Coronary artery (tissue), 2 donors: Measurements from ENCODE around the gene ARHGAP22.
A peak's percentile ranks its signal among the peaks of the same experiment; 100 is the strongest.
"Not testable (repeated sequence)": the region's sequence is repeated elsewhere in the genome, so short reads cannot be mapped to it uniquely, and the experiment has no call there.

Experiments used
- DNase-seq: peaks from one replicate; pipeline ENCODE4 v3.0.0-alpha.2; 2017; ENCODE audit warnings: low spot score
- H3K27ac ChIP-seq, 2 donors: fragments of 200-600 bp; sonication (generic); one replicate each; pipeline ENCODE4 v1.5.1; 2016 to 2019
- H3K4me3 ChIP-seq: fragments of 200-600 bp; sonication (generic); 2 replicates; pipeline ENCODE4 v1.5.1; 2016; ENCODE audit warnings: mild to moderate bottlenecking, moderate library complexity
- CTCF ChIP-seq: fragments of 200-600 bp; sonication (generic); IDR thresholded peaks from one replicate; pipeline ENCODE4 v1.5.1; 2019; ENCODE audit warnings: antibody characterized with exemption

The ARHGAP22 gene

GRCh38 chr10:48649349-48649944 is 44.6 kb upstream of the ARHGAP22 start:
- TF ChIP-seq CTCF = no peak

GRCh38 chr10:48648172-48648942 is 43.5 kb upstream of the ARHGAP22 start:
- no peak for TF ChIP-seq CTCF
- DNase-seq = no peak
- Histone ChIP-seq H3K27ac (no peak overlapping the region), H3K4me3 (no peak overlapping the region)

More at GRCh38 chr10:48649349-48649944, 44.6 kb upstream of the ARHGAP22 start:
- H3K4me3 ChIP-seq = no peak overlapping the region
- DNase-seq = no peak
- no peak overlapping the region for H3K27ac ChIP-seq

DNA sequence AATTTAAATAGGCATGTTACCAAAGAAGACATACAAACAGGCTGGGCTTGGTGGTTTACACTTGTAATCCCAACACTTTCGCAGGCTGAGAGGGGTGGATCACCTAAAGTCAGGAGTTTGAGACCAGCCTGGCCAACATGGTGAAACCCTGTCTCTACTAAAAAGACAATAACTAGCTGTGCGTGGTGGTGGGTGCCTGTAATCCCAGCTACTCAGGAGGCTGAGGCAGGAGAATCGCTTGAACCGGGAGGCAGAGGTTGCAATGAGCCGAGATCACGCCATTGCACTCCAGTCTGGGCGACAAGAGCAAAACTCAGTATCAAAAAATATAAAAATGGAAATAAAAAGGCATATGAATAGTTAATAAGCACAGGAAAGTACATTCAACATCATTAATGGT is 42.2 kb upstream of the ARHGAP22 start:
- H3K27ac ChIP-seq, H3K4me3 ChIP-seq, DNase-seq: not testable (repeated sequence)

- no peak for DNase-seq
These were observed 40.7 kb upstream of the ARHGAP22 start for GRCh38 chr10:48645600-48645999.

DNA sequence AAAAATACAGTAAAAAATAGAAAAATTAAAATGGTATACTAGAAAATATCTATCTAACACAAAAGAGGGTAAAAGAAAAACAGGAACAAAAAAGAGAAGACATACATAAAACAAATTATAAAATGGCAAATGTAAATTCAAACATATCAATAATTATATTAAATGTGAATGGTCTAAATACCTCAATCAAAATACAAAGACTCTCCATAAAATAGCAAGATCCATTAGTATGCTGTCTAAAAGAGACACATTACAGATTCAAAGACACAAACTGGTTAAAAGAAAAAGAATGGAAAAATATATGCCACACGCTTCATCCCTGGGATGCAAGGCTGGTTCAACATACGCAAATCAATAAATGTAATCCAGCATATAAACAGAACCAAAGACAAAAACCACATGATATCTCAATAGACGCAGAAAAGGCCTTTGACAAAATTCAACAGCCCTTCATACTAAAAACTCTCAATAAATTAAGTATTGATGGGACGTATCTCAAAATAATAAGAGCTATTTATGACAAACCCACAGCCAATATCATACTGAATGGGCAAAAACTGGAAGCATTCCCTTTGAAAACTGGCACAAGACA is 36.3 kb upstream of the ARHGAP22 start:
- DNase-seq, H3K27ac ChIP-seq, H3K4me3 ChIP-seq: not testable (repeated sequence)

More at GRCh38 chr10:48645600-48645999, 40.7 kb upstream of the ARHGAP22 start:
- H3K4me3 ChIP-seq = no peak overlapping the region
- no peak overlapping the region for H3K27ac ChIP-seq
- TF ChIP-seq CTCF = no peak

- no peak for DNase-seq
- no peak for TF ChIP-seq CTCF
- no peak overlapping the region for H3K27ac ChIP-seq
- no peak overlapping the region for H3K4me3 ChIP-seq
These were observed 35.5 kb upstream of the ARHGAP22 start for GRCh38 chr10:48640326-48640725.

DNA sequence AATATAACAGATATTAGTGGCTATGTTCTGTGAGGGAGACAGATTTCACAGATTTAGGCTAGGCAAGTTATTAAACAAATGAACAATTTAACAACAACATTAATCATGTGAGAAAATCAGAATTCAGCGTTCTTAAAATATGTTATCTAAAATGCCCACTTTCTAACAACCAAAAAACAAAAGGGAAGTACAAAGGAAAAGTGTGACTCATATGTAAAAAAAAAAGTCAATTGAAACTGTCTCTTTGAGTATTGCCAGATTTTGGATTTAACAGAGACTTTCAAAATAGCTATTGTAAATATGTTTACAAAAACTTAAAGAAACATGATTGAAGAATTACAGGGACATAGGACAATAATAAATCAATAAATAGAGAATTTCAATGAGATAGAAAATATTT is 34.8 kb upstream of the ARHGAP22 start:
- DNase-seq = no peak
- TF ChIP-seq CTCF = no peak
- H3K27ac ChIP-seq = peak overlapping the region in 1 of 2 donors; percentile 46
- no peak overlapping the region for H3K4me3 ChIP-seq
